HG02759 (cell line): Measurements from ENCODE around the gene ZNF354B.
A peak's percentile ranks its signal among the peaks of the same experiment; 100 is the strongest.
"Not testable (repeated sequence)": the region's sequence is repeated elsewhere in the genome, so short reads cannot be mapped to it uniquely, and the experiment has no call there.

Source experiments
- ATAC-seq: cut with Tn5 transposase; IDR thresholded peaks from one replicate; pipeline ENCODE4 v1.9.1; 2021; ENCODE audit warnings: mild to moderate bottlenecking, moderate library complexity; ENCODE audit not compliant: unreplicated experiment

Gene ZNF354B

DNA sequence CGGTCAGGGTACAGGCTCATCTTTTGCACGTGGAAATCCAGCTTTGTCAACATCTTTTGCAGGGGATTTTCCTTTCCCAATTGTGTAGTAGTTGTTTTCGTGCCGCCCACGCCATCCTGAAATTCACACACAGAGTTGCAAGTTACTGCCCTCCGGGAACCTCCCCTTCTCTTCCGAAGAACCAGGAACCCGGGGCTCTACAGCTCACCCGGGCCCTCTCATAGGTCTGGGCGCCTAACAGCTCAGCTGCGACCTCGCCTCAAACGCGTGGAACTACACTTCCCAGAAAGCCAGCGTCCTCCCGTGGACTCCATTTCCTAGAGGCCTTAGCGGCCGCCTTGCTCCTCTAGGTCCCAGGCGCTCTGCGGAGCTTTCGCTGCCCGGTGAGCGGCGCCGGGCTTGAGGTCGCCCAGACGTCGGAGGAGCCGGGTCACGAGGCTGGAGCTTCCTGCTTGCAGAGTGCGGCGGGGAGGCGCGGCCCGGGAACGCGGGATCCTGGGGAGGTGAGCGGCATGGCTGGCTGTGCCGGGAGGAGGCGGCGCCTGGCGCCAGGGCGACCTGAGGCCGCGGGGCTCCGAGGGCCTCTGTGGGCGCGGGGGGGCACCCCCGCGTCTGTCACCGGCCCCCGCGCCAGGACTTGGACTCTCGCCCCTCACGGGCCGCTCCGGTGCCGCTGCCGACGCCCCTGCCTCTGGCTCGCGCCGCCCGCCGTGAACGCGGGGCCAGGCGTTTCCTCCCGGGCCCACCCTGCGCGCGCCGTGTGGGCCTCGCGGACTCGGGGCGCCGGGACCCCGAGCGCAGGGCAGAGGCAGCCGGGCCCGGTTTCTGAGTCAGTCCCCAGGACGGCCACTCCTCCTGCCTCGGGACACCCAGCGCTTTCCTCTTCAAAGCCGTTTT lies at the start of gene ZNF354B:
TSS of gene ZNF354B (plus strand) at position 329 of the 897 bp plus-strand sequence. CDS start 1,095 bp downstream, outside the sequence.
- ATAC-seq = peak; percentile 96

- ATAC-seq = no peak
These were observed 42.2 kb upstream of the ZNF354B start for GRCh38 chr5:178817506-178817905.

- no peak for ATAC-seq
These were observed 41.7 kb upstream of the ZNF354B start for GRCh38 chr5:178818094-178818493.

DNA sequence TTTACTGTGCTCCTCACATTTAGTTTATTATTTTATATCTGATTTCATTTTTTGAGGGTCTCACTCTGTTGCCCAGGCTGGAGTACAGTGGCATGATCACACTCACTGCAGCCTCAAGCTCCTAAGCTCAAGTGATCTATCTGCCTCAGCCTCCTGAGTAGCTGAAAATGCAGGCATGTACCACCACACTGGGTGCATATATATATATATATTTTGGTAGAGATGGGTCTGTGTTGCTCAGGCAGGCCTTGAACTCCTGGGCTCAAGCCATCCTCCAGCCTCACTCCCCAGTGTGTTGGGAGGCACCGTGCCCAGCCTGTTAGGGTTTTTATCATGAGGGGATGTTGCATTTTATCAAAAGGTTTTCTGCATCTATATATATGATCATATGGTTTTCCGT lies 39.8 kb upstream of the ZNF354B start:
- no peak for ATAC-seq

GRCh38 chr5:178825444-178825843 lies 34.3 kb upstream of the ZNF354B start:
- no peak for ATAC-seq

DNA sequence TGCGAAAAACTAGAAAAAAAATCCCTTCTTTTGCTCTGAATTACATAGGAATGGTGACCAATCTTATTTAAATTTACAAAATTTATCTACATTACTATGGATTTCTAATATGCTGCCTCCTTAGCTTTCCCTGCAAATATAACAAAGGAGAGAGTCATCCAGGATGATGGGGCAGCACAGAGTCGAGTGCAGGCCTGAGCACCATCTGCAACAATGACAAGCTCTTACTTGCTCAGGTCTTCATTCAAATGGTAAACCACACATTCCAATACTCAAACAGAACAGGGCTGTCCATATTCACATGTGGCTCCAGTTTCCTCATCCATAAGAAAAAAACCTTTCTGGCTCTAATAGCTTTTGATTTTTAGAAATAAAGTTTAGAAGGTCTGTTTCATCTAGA lies 33.5 kb upstream of the ZNF354B start:
- no peak for ATAC-seq

GRCh38 chr5:178827636-178828035 lies 32.1 kb upstream of the ZNF354B start:
- no peak for ATAC-seq

GRCh38 chr5:178831049-178831448 lies 28.7 kb upstream of the ZNF354B start:
- no peak for ATAC-seq

DNA sequence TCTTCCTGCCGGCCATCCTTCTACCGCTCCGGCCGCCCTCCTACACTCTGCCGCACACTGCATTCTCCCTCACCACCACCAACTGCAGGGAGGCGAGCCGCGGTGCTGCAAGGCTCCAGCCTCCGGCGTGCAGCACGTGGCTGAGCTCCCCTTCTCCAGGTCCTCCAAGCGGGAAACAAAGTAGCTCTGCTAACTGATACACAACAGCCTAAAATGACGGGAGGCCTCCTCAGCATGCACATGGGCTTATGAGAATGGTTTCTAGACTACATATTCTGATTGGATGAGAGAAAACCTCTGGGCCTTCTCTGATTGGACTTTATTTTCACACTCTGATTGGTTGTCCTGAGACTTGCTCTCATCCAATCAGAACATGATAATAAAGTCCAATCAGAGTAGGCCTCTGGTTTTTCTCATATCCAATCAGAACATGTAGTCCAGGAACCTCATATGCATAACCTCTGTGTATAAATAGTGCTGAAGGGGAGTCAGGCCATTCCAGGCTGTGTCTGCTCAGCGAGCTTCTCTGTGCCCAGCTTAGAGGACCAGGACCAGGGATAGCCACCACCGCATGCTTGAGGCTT lies 27.0 kb upstream of the ZNF354B start:
- no peak for ATAC-seq

DNA sequence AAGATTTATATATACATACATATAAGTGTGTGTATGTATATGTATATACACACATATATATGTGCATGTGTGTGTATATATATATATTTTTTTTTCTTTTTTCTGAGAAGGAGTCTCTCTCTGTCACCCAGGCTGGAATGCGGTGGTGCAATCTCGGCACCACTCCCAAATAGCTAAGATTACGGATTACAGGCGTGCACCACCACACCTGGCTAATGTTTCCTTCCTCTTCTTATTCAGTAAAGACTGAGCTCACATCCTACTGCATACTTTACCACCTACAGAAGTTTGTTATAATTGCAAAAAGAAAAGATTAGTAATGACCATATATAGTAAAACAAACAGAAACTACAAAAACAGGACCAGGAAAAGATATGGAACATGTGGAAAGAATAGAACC lies 23.1 kb upstream of the ZNF354B start:
- ATAC-seq = no peak

DNA sequence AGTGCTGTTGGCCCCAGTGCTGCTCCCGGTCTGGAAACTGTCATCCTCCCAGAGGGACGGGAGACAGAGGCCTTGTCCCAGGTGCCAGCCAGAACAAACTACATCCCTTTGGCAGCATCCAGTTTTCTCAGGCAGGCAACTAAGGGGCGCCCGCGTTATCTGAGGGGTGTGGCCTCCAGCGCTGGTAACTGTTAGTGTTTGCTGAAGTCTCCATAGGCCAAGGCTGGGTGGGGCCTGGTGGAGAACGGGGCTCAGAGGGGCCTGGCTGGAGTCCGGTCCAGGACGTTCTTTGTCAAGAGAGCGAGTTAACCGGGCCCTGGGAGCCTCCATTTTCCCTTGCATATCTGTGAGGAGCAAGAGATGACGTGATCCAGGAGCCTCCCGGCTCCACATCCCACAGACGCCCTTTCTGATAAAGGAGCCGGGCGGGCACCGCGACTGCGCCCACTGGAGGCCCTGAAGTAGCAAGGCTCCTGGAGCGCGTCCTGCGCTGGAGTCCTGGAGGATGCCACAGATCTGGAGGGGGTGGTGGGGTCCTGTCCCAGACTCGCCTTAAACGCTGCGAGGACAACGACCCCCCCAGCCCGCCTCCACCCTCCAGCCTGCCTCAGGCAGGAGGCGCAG lies 20.9 kb upstream of the ZNF354B start:
- not testable (repeated sequence) for ATAC-seq

DNA sequence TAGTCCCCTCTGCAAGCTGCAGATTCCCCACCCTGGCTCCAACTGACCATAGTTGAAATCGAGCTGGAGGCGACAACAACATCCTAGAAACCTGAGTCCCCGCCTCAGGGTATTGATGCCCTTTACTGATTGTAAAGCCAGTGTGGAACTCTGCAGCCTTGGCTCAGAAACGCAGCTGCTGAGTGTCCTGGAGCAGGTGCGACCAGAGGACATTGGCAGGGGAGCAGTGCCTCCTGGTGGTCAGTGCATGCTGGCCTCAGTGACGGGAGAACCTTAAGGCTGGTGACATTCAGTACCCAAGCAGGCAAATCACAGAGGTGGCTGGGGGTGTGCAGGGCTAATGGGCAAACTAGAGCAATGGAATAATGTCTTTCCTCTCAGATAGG lies 20.4 kb upstream of the ZNF354B start:
- no peak for ATAC-seq

DNA sequence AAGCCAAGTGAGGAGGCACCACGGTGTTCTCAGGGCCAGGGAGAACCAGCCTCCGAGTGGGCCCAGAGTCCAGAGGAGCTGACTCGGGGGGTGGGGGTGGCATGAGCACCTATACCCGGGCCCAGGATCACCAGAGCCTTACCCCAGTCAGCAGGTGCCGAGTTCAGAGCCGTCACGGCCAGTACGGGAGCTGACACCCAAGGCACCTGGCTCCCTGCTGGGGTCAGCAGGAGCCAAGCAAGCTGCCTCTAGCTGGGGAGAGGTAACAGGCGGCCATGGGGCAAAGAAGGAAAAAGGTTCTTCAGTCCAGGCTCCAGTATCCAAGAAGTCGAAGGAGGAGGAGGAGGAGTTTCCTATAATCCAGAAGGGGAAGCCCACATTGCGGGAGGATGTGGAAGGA lies 19.4 kb upstream of the ZNF354B start:
- ATAC-seq = not testable (repeated sequence)

DNA sequence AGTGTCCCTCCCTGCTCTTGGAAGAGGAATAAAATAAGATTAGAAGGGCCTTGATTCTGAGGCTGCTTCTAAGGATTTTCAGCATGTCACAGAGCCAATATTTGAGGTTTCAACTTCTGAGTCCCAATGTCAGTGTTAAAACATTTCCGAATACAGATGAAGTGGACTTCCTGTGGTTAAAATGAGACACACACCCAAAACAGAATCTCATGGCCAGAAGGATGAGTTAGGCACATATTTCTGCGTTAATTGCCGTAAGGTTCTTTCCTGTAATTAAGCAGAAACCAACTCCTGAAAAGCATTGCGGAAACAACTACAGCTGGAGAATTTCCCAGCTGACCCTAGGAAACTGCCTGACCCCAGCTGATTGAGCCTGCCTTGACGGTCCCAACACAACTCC lies 10.4 kb upstream of the ZNF354B start:
- no peak for ATAC-seq

- ATAC-seq = no peak
These were observed 7.8 kb upstream of the ZNF354B start for GRCh38 chr5:178851951-178852350.

- ATAC-seq = no peak
These were observed 5.5 kb upstream of the ZNF354B start for GRCh38 chr5:178854284-178854683.

DNA sequence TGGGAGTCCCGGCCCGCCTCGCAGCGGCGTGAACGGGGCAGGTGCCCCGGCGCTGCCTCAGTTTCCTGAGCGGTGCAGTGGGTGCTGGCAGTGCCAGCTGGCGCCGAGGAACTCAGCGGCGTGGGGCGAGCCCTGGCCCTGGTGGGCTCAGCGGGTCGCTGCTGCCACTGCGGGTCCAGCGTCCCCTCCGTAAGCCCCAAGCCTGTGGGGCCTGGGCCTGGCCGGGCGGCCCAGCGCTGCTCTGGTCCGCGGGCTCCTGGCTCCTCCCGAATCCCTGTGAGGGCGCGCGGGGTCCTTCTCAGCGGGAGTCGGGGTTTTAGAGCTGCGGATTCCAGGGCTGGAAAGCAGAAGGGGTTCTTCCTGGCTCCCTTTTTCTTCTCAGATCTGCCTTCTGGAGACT lies 862 bp downstream of the ZNF354B start:
- not testable (repeated sequence) for ATAC-seq

DNA sequence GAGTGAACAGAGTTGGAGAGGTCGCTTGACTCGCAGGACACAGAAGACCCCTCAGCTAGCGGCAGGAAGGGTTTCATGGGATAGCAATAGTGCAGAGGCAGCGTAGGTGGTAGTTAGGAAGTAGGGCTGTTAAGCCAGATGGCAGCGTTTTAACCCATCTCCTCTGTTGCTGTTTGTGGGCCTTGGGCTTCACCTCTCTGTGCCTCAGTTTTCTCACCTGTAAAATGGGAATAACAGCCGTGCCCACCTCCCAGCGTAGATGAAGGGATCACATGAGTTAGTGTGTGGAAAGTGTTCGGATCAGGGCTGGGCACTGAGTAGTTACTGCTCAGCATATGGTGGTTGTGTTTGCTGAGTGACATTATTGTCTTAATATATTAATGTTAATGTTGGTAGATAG lies 1.9 kb downstream of the ZNF354B start:
- no peak for ATAC-seq

DNA sequence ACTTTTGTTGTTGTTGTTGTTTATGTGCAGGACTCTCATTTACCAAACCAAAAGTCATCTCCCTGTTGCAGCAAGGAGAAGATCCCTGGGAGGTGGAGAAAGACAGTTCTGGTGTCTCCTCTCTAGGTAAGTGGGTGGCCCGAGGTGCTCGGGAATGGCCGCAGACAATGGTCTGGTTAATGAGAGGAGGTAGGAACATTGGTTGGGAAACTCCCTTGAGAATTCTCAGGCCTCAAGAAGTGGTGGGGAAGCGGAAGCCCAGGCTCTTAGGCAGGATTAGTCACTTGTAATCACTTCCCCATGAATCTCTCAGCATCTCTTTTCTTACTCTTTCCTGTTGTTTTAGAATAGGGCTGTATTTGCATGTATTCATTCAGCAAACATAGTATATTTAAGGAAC lies 7.2 kb downstream of the ZNF354B start:
- no peak for ATAC-seq

- ATAC-seq = no peak
These were observed 9.8 kb downstream of the ZNF354B start for GRCh38 chr5:178869577-178869976.

GRCh38 chr5:178870411-178870810 lies 10.7 kb downstream of the ZNF354B start:
- no peak for ATAC-seq

DNA sequence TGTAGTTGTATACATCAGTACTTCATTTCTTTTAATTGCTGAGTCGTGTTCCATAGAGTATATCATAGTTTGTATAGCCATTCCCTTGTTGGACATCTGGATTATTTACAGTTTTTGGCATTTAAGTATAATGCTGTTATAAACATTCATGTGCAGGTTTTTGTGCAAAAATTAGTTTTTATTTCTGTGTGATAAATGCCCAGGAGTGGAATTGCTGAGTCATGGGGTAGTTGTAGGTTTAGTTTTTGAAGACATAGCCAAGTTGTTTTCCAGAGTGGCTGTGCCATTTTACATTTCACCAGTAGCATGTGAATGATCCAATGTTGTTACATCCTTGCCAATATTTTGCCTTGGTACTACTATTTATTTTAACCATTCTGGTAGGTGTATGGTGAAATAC lies 12.5 kb downstream of the ZNF354B start:
- no peak for ATAC-seq
